Central memory CD8-positive, alpha-beta T cell (primary cell): Measurements from ENCODE around the gene LRMDA.

Source experiments
- ATAC-seq: fragments of 150-1000 bp; cut with Tn5 transposase; replicated peaks from 2 replicates; pipeline ENCODE4 v1.10.0; 2022; ENCODE audit warnings: mild to moderate bottlenecking, moderate FRiP score, moderate number of reproducible peaks; ENCODE audit not compliant: poor library complexity, severe bottlenecking; ENCODE audit errors: extremely low read depth
- DNase-seq, 2 donors: peaks; one replicate each; pipeline ENCODE4 v3.0.0; 2021; ENCODE audit warnings: low spot score in 2 of 2
- H3K27ac Mint-ChIP-seq: one replicate; pipeline ENCODE4 v1.8.0; 2022; ENCODE audit warnings: low read depth, mild to moderate bottlenecking, moderate library complexity, mixed read lengths
- H3K27me3 Mint-ChIP-seq: one replicate; pipeline ENCODE4 v1.8.0; 2022; ENCODE audit warnings: mixed read lengths
- H3K36me3 Mint-ChIP-seq: one replicate; pipeline ENCODE4 v1.8.0; 2022; ENCODE audit warnings: mild to moderate bottlenecking, moderate library complexity, mixed read lengths; ENCODE audit not compliant: insufficient read depth
- H3K4me1 Mint-ChIP-seq: one replicate; pipeline ENCODE4 v1.8.0; 2022; ENCODE audit warnings: mixed read lengths
- H3K4me3 Mint-ChIP-seq: one replicate; pipeline ENCODE4 v1.8.0; 2022; ENCODE audit warnings: mild to moderate bottlenecking, moderate library complexity, mixed read lengths
- H3K9me3 Mint-ChIP-seq: one replicate; pipeline ENCODE4 v1.8.0; 2022; ENCODE audit warnings: mixed read lengths

The LRMDA gene

GRCh38 chr10:75645704-75646103 lies 214.3 kb downstream of the LRMDA start:
- H3K27ac Mint-ChIP-seq: no peak overlapping the region
- peaks cover 5% of the 10 kb centered on the region for H3K9me3 Mint-ChIP-seq
- no peaks in the 10 kb centered on the region for H3K36me3 Mint-ChIP-seq
- DNase-seq (no peak), ATAC-seq (no peak)
- no peak overlapping the region for H3K4me3 Mint-ChIP-seq
- H3K4me1 Mint-ChIP-seq: no peaks in the 10 kb centered on the region
- H3K27me3 Mint-ChIP-seq: peaks cover under 1% of the 10 kb centered on the region

GRCh38 chr10:75646218-75646915 lies 214.9 kb downstream of the LRMDA start:
- no peaks in the 10 kb centered on the region for H3K36me3 Mint-ChIP-seq
- no peaks in the 10 kb centered on the region for H3K27me3 Mint-ChIP-seq
- no peak overlapping the region for H3K4me3 Mint-ChIP-seq
- no peak for ATAC-seq
- peaks cover 5% of the 10 kb centered on the region for H3K9me3 Mint-ChIP-seq
- H3K27ac Mint-ChIP-seq: no peak overlapping the region
- DNase-seq: no peak
- no peaks in the 10 kb centered on the region for H3K4me1 Mint-ChIP-seq

GRCh38 chr10:75646916-75647315 lies 215.5 kb downstream of the LRMDA start:
- ATAC-seq: no peak
- H3K4me1 Mint-ChIP-seq: no peaks in the 10 kb centered on the region
- H3K36me3 Mint-ChIP-seq: no peaks in the 10 kb centered on the region
- no peaks in the 10 kb centered on the region for H3K27me3 Mint-ChIP-seq
- H3K4me3 Mint-ChIP-seq: no peak overlapping the region
- DNase-seq: no peak
- peaks cover 5% of the 10 kb centered on the region for H3K9me3 Mint-ChIP-seq
- no peak overlapping the region for H3K27ac Mint-ChIP-seq

GRCh38 chr10:75647675-75648074 lies 216.3 kb downstream of the LRMDA start:
- no peak overlapping the region for H3K27ac Mint-ChIP-seq
- no peaks in the 10 kb centered on the region for H3K4me1 Mint-ChIP-seq
- no peaks in the 10 kb centered on the region for H3K27me3 Mint-ChIP-seq
- ATAC-seq (no peak), DNase-seq (no peak)
- no peaks in the 10 kb centered on the region for H3K36me3 Mint-ChIP-seq
- no peak overlapping the region for H3K4me3 Mint-ChIP-seq
- peaks cover 5% of the 10 kb centered on the region for H3K9me3 Mint-ChIP-seq

GRCh38 chr10:75648351-75648750 lies 216.9 kb downstream of the LRMDA start:
- H3K4me1 Mint-ChIP-seq: no peaks in the 10 kb centered on the region
- peaks cover 5% of the 10 kb centered on the region for H3K9me3 Mint-ChIP-seq
- H3K4me3 Mint-ChIP-seq: no peak overlapping the region
- no peak for ATAC-seq
- H3K27ac Mint-ChIP-seq: no peak overlapping the region
- H3K27me3 Mint-ChIP-seq: no peaks in the 10 kb centered on the region
- no peaks in the 10 kb centered on the region for H3K36me3 Mint-ChIP-seq
- DNase-seq: no peak

- ATAC-seq: no peak
- Mint-ChIP-seq H3K27me3 (peaks cover under 1% of the 10 kb centered on the region), H3K4me1 (no peaks in the 10 kb centered on the region), H3K9me3 (peaks cover 5% of the 10 kb centered on the region), H3K4me3 (no peak overlapping the region), H3K27ac (no peak overlapping the region), H3K36me3 (no peaks in the 10 kb centered on the region)
- DNase-seq: no peak
Measured at GRCh38 chr10:75648854-75649253, 217.4 kb downstream of the LRMDA start.

- DNase-seq (no peak), ATAC-seq (no peak)
- H3K4me1 Mint-ChIP-seq: no peaks in the 10 kb centered on the region
- no peak overlapping the region for H3K27ac Mint-ChIP-seq
- no peaks in the 10 kb centered on the region for H3K36me3 Mint-ChIP-seq
- H3K27me3 Mint-ChIP-seq: peaks cover 7% of the 10 kb centered on the region
- H3K4me3 Mint-ChIP-seq: no peak overlapping the region
- H3K9me3 Mint-ChIP-seq: peaks cover 5% of the 10 kb centered on the region
Measured at GRCh38 chr10:75649466-75649865, 218.0 kb downstream of the LRMDA start.

GRCh38 chr10:75650648-75651047 lies 219.2 kb downstream of the LRMDA start:
- H3K27ac Mint-ChIP-seq: no peak overlapping the region
- no peaks in the 10 kb centered on the region for H3K4me1 Mint-ChIP-seq
- H3K9me3 Mint-ChIP-seq: peaks cover 5% of the 10 kb centered on the region

GRCh38 chr10:75651417-75651816 lies 220.0 kb downstream of the LRMDA start:
- Mint-ChIP-seq H3K36me3 (no peaks in the 10 kb centered on the region), H3K4me1 (no peaks in the 10 kb centered on the region), H3K4me3 (no peak overlapping the region), H3K27ac (no peak overlapping the region), H3K9me3 (peaks cover 5% of the 10 kb centered on the region), H3K27me3 (peaks cover 9% of the 10 kb centered on the region)
- DNase-seq (no peak), ATAC-seq (no peak)

More at GRCh38 chr10:75650648-75651047, 219.2 kb downstream of the LRMDA start:
- ATAC-seq (no peak), DNase-seq (no peak)
- no peak overlapping the region for H3K4me3 Mint-ChIP-seq
- H3K27me3 Mint-ChIP-seq: peaks cover 9% of the 10 kb centered on the region
- H3K36me3 Mint-ChIP-seq: no peaks in the 10 kb centered on the region

- Mint-ChIP-seq H3K36me3 (no peaks in the 10 kb centered on the region), H3K9me3 (peaks cover 6% of the 10 kb centered on the region), H3K4me1 (no peaks in the 10 kb centered on the region), H3K27me3 (peaks cover 16% of the 10 kb centered on the region), H3K4me3 (no peak overlapping the region), H3K27ac (no peak overlapping the region)
- DNase-seq: no peak
- ATAC-seq: no peak
Measured at GRCh38 chr10:75652146-75652740, 220.8 kb downstream of the LRMDA start.

- Mint-ChIP-seq H3K27ac (no peak overlapping the region), H3K36me3 (no peaks in the 10 kb centered on the region), H3K4me3 (no peak overlapping the region), H3K27me3 (peaks cover 24% of the 10 kb centered on the region), H3K4me1 (no peaks in the 10 kb centered on the region), H3K9me3 (peaks cover 11% of the 10 kb centered on the region)
- no peak for DNase-seq
- ATAC-seq: no peak
Measured at GRCh38 chr10:75653761-75654160, 222.3 kb downstream of the LRMDA start.

- peaks cover 11% of the 10 kb centered on the region for H3K9me3 Mint-ChIP-seq
- no peaks in the 10 kb centered on the region for H3K4me1 Mint-ChIP-seq
- H3K4me3 Mint-ChIP-seq: no peak overlapping the region
- ATAC-seq (no peak), DNase-seq (no peak)
- no peaks in the 10 kb centered on the region for H3K36me3 Mint-ChIP-seq
- H3K27me3 Mint-ChIP-seq: peaks cover 24% of the 10 kb centered on the region
- H3K27ac Mint-ChIP-seq: no peak overlapping the region
Measured at GRCh38 chr10:75654171-75654771, 222.8 kb downstream of the LRMDA start.

- Mint-ChIP-seq H3K36me3 (no peaks in the 10 kb centered on the region), H3K27me3 (peaks cover 24% of the 10 kb centered on the region), H3K4me1 (no peaks in the 10 kb centered on the region), H3K9me3 (peaks cover 7% of the 10 kb centered on the region), H3K27ac (no peak overlapping the region), H3K4me3 (no peak overlapping the region)
- ATAC-seq (no peak), DNase-seq (no peak)
Measured at GRCh38 chr10:75654772-75655171, 223.3 kb downstream of the LRMDA start.
